ENCODE results near the gene GANAB.

DNA sequence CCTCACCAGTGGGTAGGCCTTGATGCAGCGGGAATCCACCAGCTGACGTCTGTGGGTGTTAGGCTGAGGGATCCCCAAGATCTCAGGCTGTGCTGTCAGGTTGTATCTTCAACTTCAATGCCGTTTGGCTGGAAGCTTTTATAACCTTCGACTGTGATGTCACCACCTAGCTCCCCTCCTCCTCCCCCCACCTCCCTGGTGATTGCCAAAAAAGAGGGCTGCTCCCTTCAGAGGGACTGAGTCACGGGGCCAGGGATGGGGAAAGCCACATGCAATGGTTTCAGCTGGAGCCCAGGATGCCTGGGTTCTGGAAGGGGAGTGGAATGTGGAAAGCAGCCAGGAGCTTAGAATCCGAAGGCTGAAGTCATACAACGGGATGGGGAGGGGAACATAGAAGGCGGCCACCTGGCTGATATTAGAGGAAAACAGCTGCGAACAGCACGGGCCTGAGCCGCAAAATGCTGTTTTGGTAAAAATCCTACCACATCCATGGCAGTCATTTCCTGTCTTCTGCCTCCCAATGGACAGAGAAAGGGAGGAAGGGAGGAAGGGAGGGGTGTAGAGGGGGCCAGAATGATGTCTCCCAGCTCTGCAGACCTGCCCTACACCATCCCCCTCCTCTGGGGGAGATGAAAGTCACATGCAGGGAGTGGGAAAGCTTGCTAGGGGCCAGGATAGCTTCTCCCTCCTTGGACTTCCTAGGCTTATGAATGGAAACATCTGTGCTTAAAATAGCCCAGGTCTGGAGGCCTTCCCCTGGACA lies 43.2 kb upstream of the GANAB start, which contains the start of gene LRRN4CL:
- TF ChIP-seq, protein P1, sequence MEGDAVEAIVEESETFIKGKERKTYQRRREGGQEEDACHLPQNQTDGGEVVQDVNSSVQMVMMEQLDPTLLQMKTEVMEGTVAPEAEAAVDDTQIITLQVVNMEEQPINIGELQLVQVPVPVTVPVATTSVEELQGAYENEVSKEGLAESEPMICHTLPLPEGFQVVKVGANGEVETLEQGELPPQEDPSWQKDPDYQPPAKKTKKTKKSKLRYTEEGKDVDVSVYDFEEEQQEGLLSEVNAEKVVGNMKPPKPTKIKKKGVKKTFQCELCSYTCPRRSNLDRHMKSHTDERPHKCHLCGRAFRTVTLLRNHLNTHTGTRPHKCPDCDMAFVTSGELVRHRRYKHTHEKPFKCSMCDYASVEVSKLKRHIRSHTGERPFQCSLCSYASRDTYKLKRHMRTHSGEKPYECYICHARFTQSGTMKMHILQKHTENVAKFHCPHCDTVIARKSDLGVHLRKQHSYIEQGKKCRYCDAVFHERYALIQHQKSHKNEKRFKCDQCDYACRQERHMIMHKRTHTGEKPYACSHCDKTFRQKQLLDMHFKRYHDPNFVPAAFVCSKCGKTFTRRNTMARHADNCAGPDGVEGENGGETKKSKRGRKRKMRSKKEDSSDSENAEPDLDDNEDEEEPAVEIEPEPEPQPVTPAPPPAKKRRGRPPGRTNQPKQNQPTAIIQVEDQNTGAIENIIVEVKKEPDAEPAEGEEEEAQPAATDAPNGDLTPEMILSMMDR (IDR thresholded peaks at IDR 0.05), result no peak
- no peak for TF ChIP-seq POLR2A (IDR thresholded peaks at IDR 0.05)

Data from testis (tissue), 2 donors.